A549 (cell line): ENCODE results near the gene DISP2. TPM values are rescaled to one million over a fixed set of nuclear protein-coding genes. Genes with fewer than 3 reads are reported as not detected.
A peak's percentile ranks its signal among the peaks of the same experiment; 100 is the strongest.

ENCODE experiments used
- ATAC-seq, 2 experiments: fragments of 200-7000 bp in 1 of 2; fragments of >200 bp in 1 of 2; cut with Nextera tagmentation in 1 of 2; cut with Tn5 transposase in 1 of 2; 3 replicates each; pipeline versions ENCODE4 v1.8.0 to v1.9.1; 2018 to 2020; ENCODE audit warnings: mild to moderate bottlenecking in 1 of 2, moderate library complexity in 1 of 2
- CTCF ChIA-PET: fragments of 300-600 bp; sonication (Branson Sonifier 250); formaldehyde crosslinking; extraction: SDS; loops from one replicate; lab custom pipeline; 2021; ENCODE audit warnings: antibody characterized with exemption, inconsistent platforms; lab: Yijun Ruan, JAX
- POLR2A ChIA-PET: fragments of 350-600 bp; formaldehyde crosslinking; extraction: SDS; loops from one replicate; lab custom pipeline; 2021; ENCODE audit warnings: antibody characterized with exemption, inconsistent platforms; lab: Yijun Ruan, JAX
- DNase-seq, 2 experiments: peaks; one replicate each; pipeline versions ENCODE4 v3.0.0 to v3.0.0-alpha.2; 2011 to 2016; ENCODE audit warnings: low read depth in 1 of 2, low spot score in 1 of 2
- FAIRE-seq: peaks from 2 replicates; lab custom pipeline; 2011; peaks lifted over from hg19 to GRCh38; lab: Jason Lieb, UNC
- H3K27ac ChIP-seq, 2 experiments: fragments of >200 bp; sonication (Bioruptor Twin); formaldehyde crosslinking; 3 replicates each; pipeline ENCODE4 v1.5.1; 2016 to 2017
- H3K4me1 ChIP-seq: fragments of >200 bp; sonication (Bioruptor Twin); formaldehyde crosslinking; 3 replicates; pipeline ENCODE4 v1.6.1; 2016
- H3K4me2 ChIP-seq: fragments of >200 bp; sonication (Bioruptor Twin); formaldehyde crosslinking; 3 replicates; pipeline ENCODE4 v1.6.1; 2016
- H3K4me3 ChIP-seq: fragments of >200 bp; sonication (Bioruptor Twin); formaldehyde crosslinking; 3 replicates; pipeline ENCODE4 v1.5.1; 2016
- H3K9me3 ChIP-seq: fragments of >200 bp; sonication (Bioruptor Twin); formaldehyde crosslinking; 3 replicates; pipeline ENCODE4 v1.6.1; 2016
- CHD2 ChIP-seq: fragments of 150-350 bp; IDR thresholded peaks from 2 replicates; pipeline ENCODE4 v1.6.1; 2014; ENCODE audit warnings: low read length; ENCODE audit not compliant: partially characterized antibody
- CTCF ChIP-seq: fragments of >200 bp; sonication (Bioruptor Twin); formaldehyde crosslinking; IDR thresholded peaks from 3 replicates; pipeline ENCODE4 v1.5.1; 2016
- FOSL2 ChIP-seq, 2 experiments: fragments of 450-650 bp in 1 of 2; fragments of >200 bp in 1 of 2; sonication (Bioruptor Twin) in 1 of 2; formaldehyde crosslinking; IDR thresholded peaks; 2 replicates each; pipeline versions ENCODE4 v1.5.0 to v1.6.1; 2016 to 2020; ENCODE audit warnings: mild to moderate bottlenecking in 1 of 2, moderate library complexity in 1 of 2
- FOXS1 ChIP-seq: fragments of 250-450 bp; sonication (Bioruptor Pico); IDR thresholded peaks from 2 replicates; pipeline ENCODE4 v1.5.0; 2020; ENCODE audit warnings: mild to moderate bottlenecking, moderate library complexity
- HES2 ChIP-seq: fragments of >200 bp; sonication (Bioruptor Twin); formaldehyde crosslinking; IDR thresholded peaks from 2 replicates; pipeline ENCODE4 v1.6.1; 2016
- HEYL ChIP-seq: fragments of 250-450 bp; sonication (Bioruptor Pico); IDR thresholded peaks from 2 replicates; pipeline ENCODE4 v1.8.0; 2021; ENCODE audit warnings: mild to moderate bottlenecking, moderate library complexity
- HMGXB4 ChIP-seq: fragments of 250-450 bp; sonication (Bioruptor Pico); IDR thresholded peaks from 2 replicates; pipeline ENCODE4 v1.5.0; 2021; ENCODE audit warnings: mild to moderate bottlenecking, moderate library complexity, borderline replicate concordance
- HOXB13 ChIP-seq: fragments of 250-450 bp; sonication (Bioruptor Pico); IDR thresholded peaks from 2 replicates; pipeline ENCODE4 v1.5.0; 2020; ENCODE audit warnings: low read depth, mild to moderate bottlenecking, moderate library complexity
- MAFK ChIP-seq: fragments of 450-650 bp; IDR thresholded peaks from 2 replicates; pipeline ENCODE4 v1.6.1; 2014; ENCODE audit not compliant: partially characterized antibody
- MAX ChIP-seq: IDR thresholded peaks from 2 replicates; pipeline ENCODE4 v1.6.1; 2012
- MAZ ChIP-seq: fragments of 150-350 bp; IDR thresholded peaks from 2 replicates; pipeline ENCODE4 v1.6.1; 2014; ENCODE audit warnings: antibody characterized with exemption, low read depth, low read length, borderline replicate concordance
- NR3C1 ChIP-seq: fragments of >200 bp; sonication (Bioruptor Twin); formaldehyde crosslinking; IDR thresholded peaks from 3 replicates; pipeline ENCODE4 v1.6.1; 2017
- PBX3 ChIP-seq: IDR thresholded peaks from 2 replicates; pipeline ENCODE4 v1.6.1; 2012
- PHF8 ChIP-seq: fragments of 200-600 bp; sonication (generic); IDR thresholded peaks from 2 replicates; pipeline ENCODE4 v1.6.1; 2016; ENCODE audit warnings: low read depth, mild to moderate bottlenecking, antibody characterized with exemption, moderate library complexity, borderline replicate concordance
- RNF2 ChIP-seq: fragments of 200-600 bp; sonication (generic); IDR thresholded peaks from 2 replicates; pipeline ENCODE4 v1.6.1; 2016; ENCODE audit warnings: low read depth, mild to moderate bottlenecking, antibody characterized with exemption, moderate library complexity, borderline replicate concordance
- SREBF2 ChIP-seq: fragments of 450-650 bp; IDR thresholded peaks from 2 replicates; pipeline ENCODE4 v1.6.1; 2014; ENCODE audit warnings: mild to moderate bottlenecking, moderate library complexity
- ZNF302 ChIP-seq: fragments of 250-450 bp; sonication (Bioruptor Pico); IDR thresholded peaks from 2 replicates; pipeline ENCODE4 v1.9.0; 2021; ENCODE audit warnings: inconsistent platforms, mild to moderate bottlenecking, moderate library complexity
- WGBS: methylation state at CpG from one replicate; pipeline ENCODE4 v1.1.6; 2017; ENCODE audit errors: missing lambda C conversion rate; 5-methylcytosine and 5-hydroxymethylcytosine counted together
- polyA plus RNA-seq, 4 experiments: library from polyadenylated mRNA; depleted of rRNA in 3 of 4; stranded (reverse); fragments of >200 nt; fragmentation: RNase III in 1 of 4; extraction: RNeasy Plus Mini Kit Qiagen cat#74134 plus additional on column Dnase treatment in 1 of 4; gene quantifications; 2 replicates in 3 of 4; 3 replicates in 1 of 4; pipeline ENCODE4 v1.2.3, GENCODE V29; 2011 to 2017

Gene DISP2
- polyA plus RNA-seq, 2 of the 4 experiments (the other 2 are of a cell fraction): 0.26 to 0.56 TPM

GRCh38 chr15:40335938-40336743 lies 21.9 kb upstream of the DISP2 start:
- H3K9me3 ChIP-seq: no peaks in the 10 kb centered on the region
- DNase-seq (no peak), ATAC-seq (no peak)
- no peak overlapping the region for H3K27ac ChIP-seq
- TF ChIP-seq HOXB13: no peak
- TF ChIP-seq FOXS1 (CRISPR knock-in tag): no peak
- TF ChIP-seq CHD2: no peak
- TF ChIP-seq NR3C1: no peak
- TF ChIP-seq MAX: no peak
- TF ChIP-seq SREBF2: no peak
- TF ChIP-seq PHF8: no peak
- TF ChIP-seq, all 56 proteins: peak for 0
- no peak overlapping the region for H3K4me3 ChIP-seq
- peaks cover 27% of the 10 kb centered on the region for H3K4me1 ChIP-seq
- FAIRE-seq: no peak
- 90% methylated on average over 11 of the region's 13 CpGs for WGBS
- H3K4me2 ChIP-seq: no peak overlapping the region
- CTCF ChIA-PET: interaction anchor here (1.0 to 8.6 kb wide), 11 partner anchors 8 to 86 kb away, joined by 3 to 139 read pairs (median 12); partner anchors contain the start of genes ANKRD63, DISP2, INAFM2 and PHGR1
- POLR2A ChIA-PET: no interaction called here

- Histone ChIP-seq H3K4me2 (no peak overlapping the region), H3K27ac (no peak overlapping the region), H3K9me3 (no peaks in the 10 kb centered on the region), H3K4me1 (peaks cover 33% of the 10 kb centered on the region), H3K4me3 (no peak overlapping the region)
- ATAC-seq (no peak), FAIRE-seq (no peak), DNase-seq (no peak)
- TF ChIP-seq FOSL2 (IDR thresholded peaks at IDR 0.05) (no peak), FOSL2 (CRISPR knock-in tag; IDR thresholded peaks at IDR 0.05) (no peak), HEYL (no peak), HMGXB4 (CRISPR knock-in tag) (no peak), PBX3 (no peak)
- POLR2A ChIA-PET: no interaction called here
- WGBS: 84% methylated on average over 5 of the region's 5 CpGs
- CTCF ChIA-PET: interaction anchor here (1.0 to 8.6 kb wide), 15 partner anchors 8 to 119 kb away, joined by 3 to 139 read pairs (median 10); partner anchors contain the start of genes ANKRD63, DISP2, INAFM2 and PHGR1
These were observed 21.3 kb upstream of the DISP2 start for GRCh38 chr15:40336744-40337122.

GRCh38 chr15:40337597-40337996 lies 20.4 kb upstream of the DISP2 start:
- Histone ChIP-seq H3K27ac (peak overlapping the region; percentile 94 to 96; a peak in 4 of 6 replicates), H3K4me2 (peak overlapping the region; percentile 79), H3K4me3 (no peak overlapping the region), H3K9me3 (no peaks in the 10 kb centered on the region), H3K4me1 (peaks cover 34% of the 10 kb centered on the region)
- FAIRE-seq: no peak
- ATAC-seq: no peak
- no peak for DNase-seq
- ChIA-PET POLR2A (interaction anchor here (1.3 to 1.9 kb wide), 2 partner anchors 10 to 15 kb away, joined by 5 to 8 read pairs; partner anchors contain the start of gene INAFM2), CTCF (interaction anchor here (1.0 to 10.2 kb wide), 27 partner anchors 9 to 152 kb away, joined by 3 to 139 read pairs (median 5); partner anchors contain the start of genes ANKRD63, DISP2, INAFM2 and KNSTRN)
- WGBS: 73% methylated on average over 3 of the region's 19 CpGs
- TF ChIP-seq MAFK: no peak
- no peak for TF ChIP-seq ZNF302
- no peak for TF ChIP-seq NR3C1
- TF ChIP-seq MAZ: no peak
- no peak for TF ChIP-seq FOXS1 (CRISPR knock-in tag)
- no peak for TF ChIP-seq CTCF
- no peak for TF ChIP-seq RNF2
- TF ChIP-seq HES2: no peak
